ENCODE measurements around the gene PHAX.

- TF ChIP-seq EZH2 (IDR thresholded peaks at IDR 0.05): no peak
- no peak for TF ChIP-seq POLR2AphosphoS5 (IDR thresholded peaks at IDR 0.05; ENCODE audit: borderline replicate concordance, low read depth, low read length)
- TF ChIP-seq FOXP2 (optimal IDR thresholded peaks at IDR 0.05; ENCODE audit: control extremely low read depth, extremely low read length, insufficient read depth): no peak
These were observed 9.4 kb downstream of the PHAX start for GRCh38 chr5:126610160-126610559.
